Stomach (tissue), 4 donors: ENCODE data around the gene TAGLN2.

Source experiments
- CTCF ChIP-seq, 7 experiments: fragments of 450-650 bp in 4 of 7; fragments of 200-600 bp in 3 of 7; sonication (generic) in 3 of 7; IDR thresholded peaks; one replicate each; pipeline ENCODE4 v1.5.1; 2016 to 2019; ENCODE audit warnings: antibody characterized with exemption in 7 of 7, control low read depth in 2 of 7, mild to moderate bottlenecking in 1 of 7
- POLR2A ChIP-seq, 4 donors: fragments of 450-650 bp; IDR thresholded peaks; one replicate each; pipeline ENCODE4 v1.6.1; 2016; ENCODE audit warnings: antibody characterized with exemption in 4 of 4, control low read depth in 2 of 4, mild to moderate bottlenecking in 1 of 4, moderate library complexity in 1 of 4
- POLR2AphosphoS5 ChIP-seq, 3 donors: sonication (generic); formaldehyde crosslinking; IDR thresholded peaks; one replicate each; pipeline ENCODE4 v1.6.1; 2016; ENCODE audit warnings: antibody characterized with exemption in 3 of 3

DNA sequence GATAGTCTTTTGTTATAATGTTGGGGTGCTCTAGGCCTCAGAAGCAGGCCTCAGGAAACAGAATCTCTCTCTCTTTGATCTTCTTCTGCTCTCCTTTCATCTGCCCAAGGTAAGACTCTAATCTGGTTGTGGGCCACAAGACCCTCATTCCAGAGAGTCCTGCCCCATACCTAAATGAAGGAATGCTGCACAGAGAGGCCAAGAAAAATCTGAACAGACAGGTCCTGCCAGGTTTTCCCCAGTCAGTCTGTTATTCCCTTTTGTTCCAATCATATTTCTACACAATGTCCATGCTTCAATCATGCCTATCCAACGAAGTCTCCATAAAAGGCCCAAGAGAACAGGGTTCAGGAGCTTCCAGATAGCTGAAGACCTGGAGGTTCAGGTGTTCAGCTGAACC lies 18.3 kb downstream of the TAGLN2 start:
- TF ChIP-seq CTCF (IDR thresholded peaks at IDR 0.05) = no peak
- TF ChIP-seq POLR2A (IDR thresholded peaks at IDR 0.05) = no peak
- TF ChIP-seq POLR2AphosphoS5 (IDR thresholded peaks at IDR 0.05) = no peak
